T1000 (cell line): Measurements from ENCODE around the gene MEGF6.

Source experiments
- DNase-seq: peaks from one replicate; lab custom pipeline; 2025; ENCODE audit warnings: mixed read lengths; lab: John Stamatoyannopoulos, UW

MEGF6 gene

GRCh38 chr1:3488432-3488831, 122.9 kb downstream of the MEGF6 start:
- DNase-seq = no peak

- DNase-seq = no peak
Observed at GRCh38 chr1:3485016-3485415, 126.3 kb downstream of the MEGF6 start.

GRCh38 chr1:3483801-3484444, 127.4 kb downstream of the MEGF6 start:
- no peak for DNase-seq

GRCh38 chr1:3483380-3483779, 127.9 kb downstream of the MEGF6 start:
- no peak for DNase-seq

- no peak for DNase-seq
Observed at GRCh38 chr1:3482378-3482849, 128.9 kb downstream of the MEGF6 start.

- DNase-seq = no peak
Observed at GRCh38 chr1:3481836-3482375, 129.4 kb downstream of the MEGF6 start.

GRCh38 chr1:3481046-3481445, 130.3 kb downstream of the MEGF6 start:
- DNase-seq = no peak

GRCh38 chr1:3480369-3480719, 131.0 kb downstream of the MEGF6 start:
- no peak for DNase-seq

GRCh38 chr1:3479511-3480368, 131.6 kb downstream of the MEGF6 start:
- no peak for DNase-seq

GRCh38 chr1:3478187-3478586, 133.1 kb downstream of the MEGF6 start:
- DNase-seq = no peak

- DNase-seq = no peak
Observed at GRCh38 chr1:3477241-3477995, 133.9 kb downstream of the MEGF6 start.

GRCh38 chr1:3476666-3477065, 134.6 kb downstream of the MEGF6 start:
- no peak for DNase-seq

GRCh38 chr1:3475839-3476573, 135.3 kb downstream of the MEGF6 start:
- no peak for DNase-seq

- no peak for DNase-seq
Observed at GRCh38 chr1:3474421-3474820, 136.9 kb downstream of the MEGF6 start.

GRCh38 chr1:3474016-3474415, 137.3 kb downstream of the MEGF6 start:
- no peak for DNase-seq

- peak; percentile 44 for DNase-seq
Observed at GRCh38 chr1:3473381-3473844, 137.9 kb downstream of the MEGF6 start.

GRCh38 chr1:3472906-3473305, 138.4 kb downstream of the MEGF6 start:
- DNase-seq = no peak

GRCh38 chr1:3472088-3472850, 139.0 kb downstream of the MEGF6 start:
- no peak for DNase-seq

- DNase-seq = peak; percentile 36
Observed at GRCh38 chr1:3471356-3472087, 139.8 kb downstream of the MEGF6 start.
